ENCODE measurements around the gene ADAMTSL5. TPM values are rescaled to one million over a fixed set of nuclear protein-coding genes. Genes with fewer than 3 reads are reported as not detected.
A peak's percentile ranks its signal among the peaks of the same experiment; 100 is the strongest.

Gene ADAMTSL5
- total and polyA plus RNA-seq, 9 of the 15 experiments (the other 6 are each of a cell fraction or from before 2014, with no cell fraction given), result 1.0 to 11.6 (median 4.1) TPM

- TF ChIP-seq MYNN (IDR thresholded peaks at IDR 0.05), result 0 out of 2 replicates have a peak, but pooled peaks have one; percentile 38
- TF ChIP-seq MYNN (CRISPR knock-in tag; IDR thresholded peaks at IDR 0.05), result no peak
- peak; percentile 20 to 29; a peak in 1 of 4 replicates for TF ChIP-seq NRF1 (conservative IDR thresholded peaks at IDR 0.05 in 1 of 2, IDR thresholded peaks at IDR 0.05 in 1 of 2)
- TF ChIP-seq NCOR1 (IDR thresholded peaks at IDR 0.05), result no peak; the same call in 1 of the 2 replicates
- TF ChIP-seq KDM1A (IDR thresholded peaks at IDR 0.05), result peak in 1 of 2 experiments; percentile 96; a peak in 2 of 4 replicates
- no peak for TF ChIP-seq ZMIZ1 (IDR thresholded peaks at IDR 0.05; ENCODE audit: low read depth in 2 of 2, low read length in 2 of 2)
- TF ChIP-seq ZNF449 (CRISPR knock-in tag; IDR thresholded peaks at IDR 0.05), result no peak
- TF ChIP-seq PHF20 (IDR thresholded peaks at IDR 0.05; ENCODE audit: partially characterized antibody), result peak; percentile 57
- TF ChIP-seq NR3C1 (CRISPR knock-in tag; IDR thresholded peaks at IDR 0.05), result no peak
- TF ChIP-seq ZNF3 (CRISPR knock-in tag; IDR thresholded peaks at IDR 0.05), result no peak
- no peak for TF ChIP-seq HDAC1 (IDR thresholded peaks at IDR 0.05)
Observed at GRCh38 chr19:1496714-1497577, 15.9 kb downstream of the ADAMTSL5 start (continued).
